ENCODE data around the gene NUP50. TPM values are rescaled to one million over a fixed set of nuclear protein-coding genes. Genes with fewer than 3 reads are reported as not detected.

Gene NUP50
- total and polyA plus RNA-seq, 4 donors = 15.2 to 80.1 (median 46.9) TPM

GRCh38 chr22:45231293-45231692 is 67.6 kb downstream of the NUP50 start:
- WGBS, 2 donors = 89% methylated on average over 2 of the region's 2 CpGs

GRCh38 chr22:45233386-45233785 is 69.7 kb downstream of the NUP50 start:
- WGBS, 2 donors = 91 to 93% methylated on average over 10 of the region's 10 CpGs
- Histone ChIP-seq H3K4me1 (ENCODE audit: control insufficient read depth in 5 of 5, insufficient read depth in 5 of 5, low read length in 5 of 5) (peaks cover 0 to 4% (median 0%) of the 10 kb centered on the region in 5 donors), H3K9me3 (ENCODE audit: control insufficient read depth in 4 of 4, insufficient read depth in 3 of 4, low read length in 3 of 4) (no peaks in the 10 kb centered on the region), H3K4me3 (no peak overlapping the region), H3K9ac (ENCODE audit: insufficient read depth in 1 of 2, low read length in 2 of 2) (no peak overlapping the region), H3K27ac (ENCODE audit: low read depth in 1 of 2, low read length in 1 of 2) (no peak overlapping the region), H3K27me3 (ENCODE audit: control insufficient read depth in 3 of 3, insufficient read depth in 3 of 3, low read length in 2 of 3) (no peaks in the 10 kb centered on the region), H3K36me3 (ENCODE audit: control insufficient read depth in 4 of 4, insufficient read depth in 4 of 4, low read length in 4 of 4) (peaks cover 0 to 16% (median 0%) of the 10 kb centered on the region in 4 donors)
- no peak for TF ChIP-seq CTCF (IDR thresholded peaks at IDR 0.05; ENCODE audit: control extremely low read depth, extremely low read depth)
- ATAC-seq (ENCODE audit: insufficient read depth, low FRiP score) = no peak
- DNase-seq = no peak

More at GRCh38 chr22:45231293-45231692, 67.6 kb downstream of the NUP50 start:
- Histone ChIP-seq H3K27me3 (ENCODE audit: control insufficient read depth in 3 of 3, insufficient read depth in 3 of 3, low read length in 2 of 3) (no peaks in the 10 kb centered on the region), H3K36me3 (ENCODE audit: control insufficient read depth in 4 of 4, insufficient read depth in 4 of 4, low read length in 4 of 4) (peaks cover 0 to 8% (median 0%) of the 10 kb centered on the region in 4 donors), H3K9me3 (ENCODE audit: control insufficient read depth in 4 of 4, insufficient read depth in 3 of 4, low read length in 3 of 4) (no peaks in the 10 kb centered on the region), H3K4me3 (no peak overlapping the region), H3K27ac (ENCODE audit: low read depth in 1 of 2, low read length in 1 of 2) (no peak overlapping the region), H3K9ac (ENCODE audit: insufficient read depth in 1 of 2, low read length in 2 of 2) (no peak overlapping the region), H3K4me1 (ENCODE audit: control insufficient read depth in 5 of 5, insufficient read depth in 5 of 5, low read length in 5 of 5) (peaks cover 0 to 14% (median 0%) of the 10 kb centered on the region in 5 donors)
- TF ChIP-seq CTCF (IDR thresholded peaks at IDR 0.05; ENCODE audit: control extremely low read depth, extremely low read depth) = no peak
- DNase-seq = no peak
- ATAC-seq (ENCODE audit: insufficient read depth, low FRiP score) = no peak

- Histone ChIP-seq H3K27ac (ENCODE audit: low read depth in 1 of 2, low read length in 1 of 2) (peak overlapping the region in 1 of 2 donors; percentile 69), H3K9me3 (ENCODE audit: control insufficient read depth in 4 of 4, insufficient read depth in 3 of 4, low read length in 3 of 4) (no peaks in the 10 kb centered on the region)
- ATAC-seq (ENCODE audit: insufficient read depth, low FRiP score) = no peak
Observed at GRCh38 chr22:45233827-45234226, 70.1 kb downstream of the NUP50 start.

More at GRCh38 chr22:45233827-45234226, 70.1 kb downstream of the NUP50 start:
- no peaks in the 10 kb centered on the region for H3K27me3 ChIP-seq (ENCODE audit: control insufficient read depth in 3 of 3, insufficient read depth in 3 of 3, low read length in 2 of 3)
- no peak overlapping the region for H3K9ac ChIP-seq (ENCODE audit: insufficient read depth in 1 of 2, low read length in 2 of 2)
- peaks cover 0 to 16% (median 0%) of the 10 kb centered on the region in 4 donors for H3K36me3 ChIP-seq (ENCODE audit: control insufficient read depth in 4 of 4, insufficient read depth in 4 of 4, low read length in 4 of 4)
- H3K4me1 ChIP-seq (ENCODE audit: control insufficient read depth in 5 of 5, insufficient read depth in 5 of 5, low read length in 5 of 5) = peaks cover 0 to 4% (median 0%) of the 10 kb centered on the region in 5 donors
- 82 to 93% methylated on average over 10 of the region's 10 CpGs for WGBS, 2 donors
- H3K4me3 ChIP-seq = no peak overlapping the region
- TF ChIP-seq CTCF (IDR thresholded peaks at IDR 0.05; ENCODE audit: control extremely low read depth, extremely low read depth) = no peak
- DNase-seq = no peak
